HG02588 (cell line): Measurements from ENCODE around the gene ZNF423.

Source experiments
- ATAC-seq: cut with Tn5 transposase; IDR thresholded peaks from one replicate; pipeline ENCODE4 v1.9.1; 2021; ENCODE audit warnings: mild to moderate bottlenecking, moderate library complexity; ENCODE audit not compliant: unreplicated experiment

The ZNF423 gene

GRCh38 chr16:49488336-49488735, 367.6 kb downstream of the ZNF423 start:
- no peak for ATAC-seq

GRCh38 chr16:49487746-49488145, 368.2 kb downstream of the ZNF423 start:
- ATAC-seq, result no peak

GRCh38 chr16:49486400-49486799, 369.5 kb downstream of the ZNF423 start:
- ATAC-seq, result no peak

GRCh38 chr16:49485663-49486062, 370.2 kb downstream of the ZNF423 start:
- no peak for ATAC-seq

- no peak for ATAC-seq
These were observed 371.0 kb downstream of the ZNF423 start for GRCh38 chr16:49484936-49485335.

- peak; percentile 72 for ATAC-seq
These were observed 371.5 kb downstream of the ZNF423 start for GRCh38 chr16:49484451-49484849.

GRCh38 chr16:49483651-49484450, 372.1 kb downstream of the ZNF423 start:
- ATAC-seq, result no peak

- ATAC-seq, result no peak
These were observed 372.7 kb downstream of the ZNF423 start for GRCh38 chr16:49483251-49483650.

- ATAC-seq, result no peak
These were observed 373.2 kb downstream of the ZNF423 start for GRCh38 chr16:49482690-49483089.

GRCh38 chr16:49478616-49479015, 377.3 kb downstream of the ZNF423 start:
- no peak for ATAC-seq

GRCh38 chr16:49478107-49478506, 377.8 kb downstream of the ZNF423 start:
- no peak for ATAC-seq

GRCh38 chr16:49477250-49477895, 378.5 kb downstream of the ZNF423 start:
- no peak for ATAC-seq

GRCh38 chr16:49474741-49475140, 381.2 kb downstream of the ZNF423 start:
- ATAC-seq, result no peak

GRCh38 chr16:49473773-49474172, 382.1 kb downstream of the ZNF423 start:
- ATAC-seq, result no peak

GRCh38 chr16:49473131-49473530, 382.8 kb downstream of the ZNF423 start:
- ATAC-seq, result no peak

- ATAC-seq, result no peak
These were observed 383.3 kb downstream of the ZNF423 start for GRCh38 chr16:49472598-49472997.

GRCh38 chr16:49471038-49471727, 384.7 kb downstream of the ZNF423 start:
- no peak for ATAC-seq

- ATAC-seq, result no peak
These were observed 385.4 kb downstream of the ZNF423 start for GRCh38 chr16:49470513-49470991.

GRCh38 chr16:49469930-49470451, 385.9 kb downstream of the ZNF423 start:
- no peak for ATAC-seq

GRCh38 chr16:49469311-49469670, 386.6 kb downstream of the ZNF423 start:
- no peak for ATAC-seq

GRCh38 chr16:49468611-49469310, 387.2 kb downstream of the ZNF423 start:
- no peak for ATAC-seq
